ENCODE data around the gene ZNF787. TPM values are rescaled to one million over a fixed set of nuclear protein-coding genes. Genes with fewer than 3 reads are reported as not detected.

Gene ZNF787
- total and polyA plus RNA-seq, 2 of the 8 experiments (the other 6 are each of a cell fraction or from before 2014, with no cell fraction given), result 19.7 to 56.0 TPM

GRCh38 chr19:56104423-56104822 lies 16.7 kb downstream of the ZNF787 start:
- Histone ChIP-seq H3K4me1 (replicated peaks in 1 of 4; ENCODE audit: control insufficient read depth in 3 of 4, insufficient read depth in 4 of 4, low read length in 3 of 4) (peaks cover 0 to 23% (median 14%) of the 10 kb centered on the region in 4 experiments; a peak in 6 of 7 replicates), H3K27me3 (replicated peaks in 1 of 4; ENCODE audit: control insufficient read depth in 3 of 4, extremely low read depth in 1 of 4, insufficient read depth in 3 of 4, low read length in 3 of 4) (no peaks in the 10 kb centered on the region; a peak in 1 of 7 replicates), H3K4ac (replicated peaks; ENCODE audit: insufficient read length, low read depth, low read length) (peak overlapping the region; percentile 97), H3K79me1 (ENCODE audit: low read depth, low read length) (peaks cover 21% of the 10 kb centered on the region), H3K9ac (replicated peaks in 1 of 4; ENCODE audit: extremely low read depth in 1 of 4, low read depth in 3 of 4, low read length in 3 of 4) (peak overlapping the region in 1 of 4 experiments; percentile 30; a peak in 1 of 7 replicates), H2BK5ac (ENCODE audit: low read depth, low read length) (peak overlapping the region; percentile 71; the same call in 1 of the 2 replicates), H2BK12ac (ENCODE audit: low read depth, low read length) (no peak overlapping the region), H3K79me2 (ENCODE audit: control insufficient read depth in 1 of 2, insufficient read depth in 2 of 2, low read length in 2 of 2) (peaks cover 16 to 82% of the 10 kb centered on the region in 2 experiments), H3K14ac (ENCODE audit: insufficient read length) (no peak overlapping the region), H3K36me3 (ENCODE audit: control insufficient read depth in 2 of 4, insufficient read depth in 4 of 4, low read length in 3 of 4) (peaks cover 2 to 15% (median 7%) of the 10 kb centered on the region in 4 experiments; a peak in 6 of 8 replicates), H4K8ac (ENCODE audit: extremely low read depth, insufficient read depth, low read length) (no peak overlapping the region), H3K23me2 (ENCODE audit: low read depth, low read length) (no peaks in the 10 kb centered on the region), H2BK15ac (ENCODE audit: low read length) (no peak overlapping the region), H3K27ac (ENCODE audit: low read depth, low read length) (peak overlapping the region; percentile 63), H3K4me2 (ENCODE audit: insufficient read depth in 1 of 2, low read depth in 2 of 2, low read length in 2 of 2) (no peak overlapping the region), H2BK20ac (ENCODE audit: low read length) (no peak overlapping the region), H3K4me3 (ENCODE audit: extremely low read depth in 1 of 4, insufficient read depth in 2 of 4, low read depth in 3 of 4, low read length in 4 of 4) (no peak overlapping the region), H3K9me3 (ENCODE audit: insufficient read depth in 2 of 2, low read depth in 1 of 2, low read length in 1 of 2) (no peaks in the 10 kb centered on the region), H4K5ac (ENCODE audit: insufficient read length, low read depth, low read length) (no peak overlapping the region), H2AFZ (ENCODE audit: low read length) (no peak overlapping the region), H4K91ac (replicated peaks; ENCODE audit: insufficient read length, low read length) (peak overlapping the region; percentile 85), H3K18ac (ENCODE audit: extremely low read depth, low read length) (no peak overlapping the region), H2AK5ac (ENCODE audit: low read depth, low read length) (peak overlapping the region; percentile 17; the same call in 1 of the 2 replicates), H3K56ac (replicated peaks; ENCODE audit: insufficient read length, low read depth, low read length) (no peak overlapping the region), H3K23ac (ENCODE audit: insufficient read length) (no peak overlapping the region), H2BK120ac (replicated peaks; ENCODE audit: low read depth, low read length) (no peak overlapping the region), H4K20me1 (replicated peaks in 1 of 2; ENCODE audit: control insufficient read depth in 1 of 2, insufficient read depth in 2 of 2, low read length in 2 of 2) (peaks cover 51 to 59% of the 10 kb centered on the region in 2 experiments)
- 91% methylated on average over 20 of the region's 29 CpGs; no CpG with 5 or more reads in 1 of the 2 experiments for WGBS, 2 experiments (ENCODE audit: extremely low coverage in 1 of 2, insufficient coverage in 1 of 2, insufficient read length in 1 of 2, insufficient replicate concordance in 2 of 2, low coverage in 1 of 2, low lambda C conversion rate in 2 of 2, missing lambda C conversion rate in 1 of 2)
- DNase-seq (ENCODE audit: low read depth in 1 of 2, low spot score in 2 of 2), result no peak
- POLR2A ChIA-PET (ENCODE audit: partially characterized antibody), result interaction anchor here (0.9 to 6.0 kb wide), 7 partner anchors 10 to 43 kb away, joined by 3 to 51 read pairs (median 5); partner anchors contain the start of gene ZNF787
- CTCF ChIA-PET (ENCODE audit: partially characterized antibody), result interaction anchor here (0.9 to 2.6 kb wide), 19 partner anchors 9 to 151 kb away, joined by 3 to 12 read pairs (median 4); no protein-coding TSS in a partner anchor
- FAIRE-seq, result no peak
- TF ChIP-seq RXRA (IDR thresholded peaks at IDR 0.05; ENCODE audit: insufficient read depth, low read depth, low read length), result no peak
- no peak for TF ChIP-seq CHD1 (IDR thresholded peaks at IDR 0.05; ENCODE audit: low read depth, low read length)

Measured in H1 (cell line).